ENCODE data around the gene SRGN. TPM values are rescaled to one million over a fixed set of nuclear protein-coding genes. Genes with fewer than 3 reads are reported as not detected.

Gene SRGN
- total and polyA plus RNA-seq, 2 donors (not counting 1 experiment from before 2014, with no cell fraction given) = 47.3 to 52.3 TPM

DNA sequence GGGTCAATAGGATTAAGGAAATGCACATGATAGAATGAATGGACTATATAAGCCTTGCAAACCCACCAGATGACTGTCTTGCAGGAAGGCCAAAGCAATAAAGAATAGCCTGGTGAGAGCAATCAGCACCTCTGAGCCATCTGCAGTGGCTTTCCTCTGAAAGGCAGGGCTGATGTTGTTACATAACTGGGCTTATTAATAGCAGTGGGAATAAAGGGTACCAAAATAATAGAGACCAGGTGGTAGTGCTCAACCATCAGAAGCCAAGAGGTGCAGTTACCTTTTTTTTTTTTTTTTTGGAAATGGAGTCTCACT, 19.2 kb downstream of the SRGN start:
- H3K4me3 Mint-ChIP-seq = no peak overlapping the region

DNA sequence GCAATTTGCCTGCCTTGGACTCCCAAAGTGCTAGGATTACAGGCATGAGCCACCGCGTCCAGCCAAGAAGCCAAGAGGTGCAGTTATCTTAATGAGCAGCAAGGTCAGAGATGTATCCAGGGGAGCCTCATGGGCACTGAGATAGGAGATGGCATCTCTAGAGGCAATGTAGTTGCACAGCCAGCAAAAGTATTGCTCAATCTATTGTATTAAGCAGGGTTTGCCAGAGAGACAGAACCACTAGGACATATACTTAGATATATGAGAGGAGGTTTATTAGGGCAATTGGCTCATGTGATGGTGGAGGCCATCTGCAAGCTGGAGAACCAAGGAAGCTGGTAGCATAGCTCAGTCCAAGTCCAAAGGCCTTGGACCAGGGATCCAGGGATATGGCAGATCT, 19.8 kb downstream of the SRGN start:
- no peak for ATAC-seq (ENCODE audit: low read depth)
- ChIA-PET CTCF (interaction anchor here (0.7 kb wide), 1 partner anchor 17 kb away, joined by 3 read pairs; no protein-coding TSS in a partner anchor), POLR2A (no interaction called here)
- intact Hi-C loops (cut with micrococcal nuclease) = no loop called here
- TF ChIP-seq, protein P1, sequence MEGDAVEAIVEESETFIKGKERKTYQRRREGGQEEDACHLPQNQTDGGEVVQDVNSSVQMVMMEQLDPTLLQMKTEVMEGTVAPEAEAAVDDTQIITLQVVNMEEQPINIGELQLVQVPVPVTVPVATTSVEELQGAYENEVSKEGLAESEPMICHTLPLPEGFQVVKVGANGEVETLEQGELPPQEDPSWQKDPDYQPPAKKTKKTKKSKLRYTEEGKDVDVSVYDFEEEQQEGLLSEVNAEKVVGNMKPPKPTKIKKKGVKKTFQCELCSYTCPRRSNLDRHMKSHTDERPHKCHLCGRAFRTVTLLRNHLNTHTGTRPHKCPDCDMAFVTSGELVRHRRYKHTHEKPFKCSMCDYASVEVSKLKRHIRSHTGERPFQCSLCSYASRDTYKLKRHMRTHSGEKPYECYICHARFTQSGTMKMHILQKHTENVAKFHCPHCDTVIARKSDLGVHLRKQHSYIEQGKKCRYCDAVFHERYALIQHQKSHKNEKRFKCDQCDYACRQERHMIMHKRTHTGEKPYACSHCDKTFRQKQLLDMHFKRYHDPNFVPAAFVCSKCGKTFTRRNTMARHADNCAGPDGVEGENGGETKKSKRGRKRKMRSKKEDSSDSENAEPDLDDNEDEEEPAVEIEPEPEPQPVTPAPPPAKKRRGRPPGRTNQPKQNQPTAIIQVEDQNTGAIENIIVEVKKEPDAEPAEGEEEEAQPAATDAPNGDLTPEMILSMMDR (IDR thresholded peaks at IDR 0.05) = no peak
- no peak for TF ChIP-seq EZH2 (IDR thresholded peaks at IDR 0.05; ENCODE audit: borderline replicate concordance, insufficient read depth, low read depth, low read length, poor library complexity, severe bottlenecking)
- Histone ChIP-seq H3K27ac (ENCODE audit: low read length in 2 of 2) (no peak overlapping the region), H3K79me2 (ENCODE audit: control insufficient read depth, insufficient read depth, low read length) (no peaks in the 10 kb centered on the region), H3K4me3 (ENCODE audit: control extremely low read depth in 1 of 5, extremely low read depth in 1 of 5, insufficient read depth in 1 of 5, low read depth in 2 of 5, low read length in 4 of 5) (no peak overlapping the region), H3K27me3 (replicated peaks in 1 of 4; ENCODE audit: control extremely low read depth in 1 of 4, control insufficient read depth in 3 of 4, insufficient read depth in 4 of 4, low read length in 3 of 4) (no peaks in the 10 kb centered on the region), H3K4me1 (ENCODE audit: control insufficient read depth in 2 of 2, insufficient read depth in 2 of 2, low read length in 2 of 2) (no peaks in the 10 kb centered on the region), H3K9ac (ENCODE audit: low read length) (no peak overlapping the region), H4K20me1 (ENCODE audit: control insufficient read depth, insufficient read depth, low read length, poor library complexity, severe bottlenecking) (no peaks in the 10 kb centered on the region), H3K4me2 (replicated peaks; ENCODE audit: low read depth, low read length, poor library complexity, severe bottlenecking) (no peak overlapping the region), H3K9me3 (ENCODE audit: control extremely low read depth in 1 of 3, control insufficient read depth in 2 of 3, insufficient read depth in 1 of 3, low read length in 2 of 3) (no peaks in the 10 kb centered on the region), H3K36me3 (replicated peaks in 1 of 2; ENCODE audit: control extremely low read depth in 1 of 2, control insufficient read depth in 1 of 2, extremely low read depth in 1 of 2, insufficient read depth in 2 of 2, low read length in 1 of 2) (peaks cover 0 to 14% of the 10 kb centered on the region in 2 experiments), H2AFZ (ENCODE audit: insufficient read depth, low read depth, low read length, poor library complexity, severe bottlenecking) (no peak overlapping the region)
- no peak overlapping the region for H3K27ac Mint-ChIP-seq
- H3K9me3 Mint-ChIP-seq (ENCODE audit: insufficient read depth) = no peaks in the 10 kb centered on the region
- H3K27me3 Mint-ChIP-seq = peaks cover 3% of the 10 kb centered on the region
- no peaks in the 10 kb centered on the region for H3K4me1 Mint-ChIP-seq
- no peak overlapping the region for H3K4me3 Mint-ChIP-seq
- WGBS (ENCODE audit: insufficient coverage) = 100% methylated on average over 2 of the region's 2 CpGs
- DNase-seq = no peak

More for the DNA sequence above, 19.2 kb downstream of the SRGN start:
- H3K9me3 ChIP-seq (ENCODE audit: control extremely low read depth in 1 of 3, control insufficient read depth in 2 of 3, insufficient read depth in 1 of 3, low read length in 2 of 3) = no peaks in the 10 kb centered on the region
- H4K20me1 ChIP-seq (ENCODE audit: control insufficient read depth, insufficient read depth, low read length, poor library complexity, severe bottlenecking) = no peaks in the 10 kb centered on the region
- no peaks in the 10 kb centered on the region for H3K27me3 ChIP-seq (replicated peaks in 1 of 4; ENCODE audit: control extremely low read depth in 1 of 4, control insufficient read depth in 3 of 4, insufficient read depth in 4 of 4, low read length in 3 of 4)
- H3K79me2 ChIP-seq (ENCODE audit: control insufficient read depth, insufficient read depth, low read length) = no peaks in the 10 kb centered on the region
- no peak overlapping the region for H3K4me2 ChIP-seq (replicated peaks; ENCODE audit: low read depth, low read length, poor library complexity, severe bottlenecking)
- no peak for ATAC-seq (ENCODE audit: low read depth)
- H3K27ac ChIP-seq (ENCODE audit: low read length in 2 of 2) = no peak overlapping the region
- H3K4me1 ChIP-seq (ENCODE audit: control insufficient read depth in 2 of 2, insufficient read depth in 2 of 2, low read length in 2 of 2) = no peaks in the 10 kb centered on the region
- Mint-ChIP-seq H3K27ac (no peak overlapping the region), H3K9me3 (ENCODE audit: insufficient read depth) (no peaks in the 10 kb centered on the region), H3K4me1 (no peaks in the 10 kb centered on the region), H3K27me3 (peaks cover 3% of the 10 kb centered on the region)
- no peak overlapping the region for H3K9ac ChIP-seq (ENCODE audit: low read length)
- H3K36me3 ChIP-seq (replicated peaks in 1 of 2; ENCODE audit: control extremely low read depth in 1 of 2, control insufficient read depth in 1 of 2, extremely low read depth in 1 of 2, insufficient read depth in 2 of 2, low read length in 1 of 2) = peaks cover 0 to 14% of the 10 kb centered on the region in 2 experiments
- ChIA-PET POLR2A (no interaction called here), CTCF (no interaction called here)
- DNase-seq = no peak
- H3K4me3 ChIP-seq (ENCODE audit: control extremely low read depth in 1 of 5, extremely low read depth in 1 of 5, insufficient read depth in 1 of 5, low read depth in 2 of 5, low read length in 4 of 5) = no peak overlapping the region
- no peak for TF ChIP-seq EZH2 (IDR thresholded peaks at IDR 0.05; ENCODE audit: borderline replicate concordance, insufficient read depth, low read depth, low read length, poor library complexity, severe bottlenecking)
- TF ChIP-seq, protein P1 (IDR thresholded peaks at IDR 0.05) = no peak
- H2AFZ ChIP-seq (ENCODE audit: insufficient read depth, low read depth, low read length, poor library complexity, severe bottlenecking) = no peak overlapping the region
- intact Hi-C loops (cut with micrococcal nuclease) = no loop called here
